PC-9 (cell line): ENCODE data around the gene SKI. TPM values are rescaled to one million over a fixed set of nuclear protein-coding genes. Genes with fewer than 3 reads are reported as not detected.

ENCODE experiments used
- BruUV-seq: library from RNA; stranded (reverse); fragments of 400-500 nt; replicated peaks from 2 replicates; lab custom pipeline; 2021; lab: Mats Ljungman, UMichigan
- CTCF ChIA-PET: fragments of 300-600 bp; sonication (Branson Sonifier 250); formaldehyde crosslinking; loops from one replicate; lab custom pipeline; 2022; ENCODE audit warnings: antibody characterized with exemption; lab: Charles Lee
- POLR2A ChIA-PET: fragments of 300-600 bp; sonication (Branson Sonifier 250); formaldehyde crosslinking; loops from one replicate; lab custom pipeline; 2022; ENCODE audit warnings: antibody characterized with exemption; ENCODE audit not compliant: unreplicated experiment; lab: Charles Lee
- DNase-seq, 2 experiments: peaks; one replicate each; pipeline versions ENCODE4 v3.0.0 to v3.0.0-alpha.2; 2015 to 2022; ENCODE audit warnings: mixed read lengths in 1 of 2
- H2AFZ ChIP-seq: fragments of 200-600 bp; sonication (generic); 2 replicates; pipeline ENCODE4 v1.8.1; 2017; ENCODE audit warnings: antibody characterized with exemption
- H3F3A ChIP-seq: fragments of 200-600 bp; sonication (generic); 2 replicates; pipeline ENCODE4 v1.8.1; 2017; ENCODE audit warnings: antibody characterized with exemption, mild to moderate bottlenecking, low read depth; ENCODE audit not compliant: insufficient read depth
- H3K27ac ChIP-seq: fragments of 200-600 bp; sonication (generic); 2 replicates; pipeline ENCODE4 v1.6.1; 2016; ENCODE audit warnings: mixed run types
- H3K27me3 ChIP-seq: fragments of 200-600 bp; sonication (generic); 2 replicates; pipeline ENCODE4 v1.6.1; 2016; ENCODE audit warnings: low read depth, mixed run types; ENCODE audit not compliant: insufficient read depth
- H3K36me3 ChIP-seq: fragments of 200-600 bp; sonication (generic); 2 replicates; pipeline ENCODE4 v1.6.1; 2016; ENCODE audit warnings: low read depth, mixed run types
- H3K4me1 ChIP-seq: fragments of 200-600 bp; sonication (generic); replicated peaks from 2 replicates; pipeline ENCODE4 v1.6.1; 2016; ENCODE audit warnings: mixed run types; ENCODE audit not compliant: insufficient read depth
- H3K4me2 ChIP-seq: fragments of 200-600 bp; sonication (generic); 2 replicates; pipeline ENCODE4 v1.6.1; 2017; ENCODE audit warnings: mixed run types
- H3K4me3 ChIP-seq: fragments of 200-600 bp; sonication (generic); 2 replicates; pipeline ENCODE4 v1.6.1; 2016; ENCODE audit warnings: mixed run types
- H3K79me2 ChIP-seq: fragments of 200-600 bp; sonication (generic); 2 replicates; pipeline ENCODE4 v1.6.1; 2017; ENCODE audit warnings: low read depth, mixed run types
- H3K9me2 ChIP-seq: fragments of 200-600 bp; sonication (generic); 2 replicates; pipeline ENCODE4 v1.8.1; 2017; ENCODE audit warnings: mild to moderate bottlenecking; ENCODE audit not compliant: insufficient read depth
- H3K9me3 ChIP-seq: fragments of 200-600 bp; sonication (generic); 2 replicates; pipeline ENCODE4 v1.8.1; 2016; ENCODE audit warnings: low read depth; ENCODE audit not compliant: insufficient read depth
- H4K20me1 ChIP-seq: fragments of 200-600 bp; sonication (generic); 2 replicates; pipeline ENCODE4 v1.8.1; 2017; ENCODE audit not compliant: insufficient read depth
- EZH2 ChIP-seq: fragments of 200-600 bp; sonication (generic); IDR thresholded peaks from 2 replicates; pipeline ENCODE4 v1.8.0; 2017; ENCODE audit warnings: antibody characterized with exemption, low read depth
- intact Hi-C: fragments of 100-400 bp; cut with micrococcal nuclease; formaldehyde crosslinking; loops from one replicate; pipeline ENCODE4 v1.10.0; 2022; ENCODE audit not compliant: unreplicated experiment
- total RNA-seq: library from RNA; stranded (reverse); gene quantifications from 2 replicates; pipeline ENCODE4 v1.2.3, GENCODE V29; 2021
- TF ChIP-seq, protein P1 (sequence below): fragments of 200-600 bp; sonication (generic); conservative IDR thresholded peaks from 2 replicates; pipeline ENCODE4 v1.6.1; 2017; ENCODE audit warnings: mixed run types, antibody characterized with exemption, mild to moderate bottlenecking, moderate library complexity

Gene SKI
- total RNA-seq, 1 experiment from 2014 or later = 36.2 TPM

DNA sequence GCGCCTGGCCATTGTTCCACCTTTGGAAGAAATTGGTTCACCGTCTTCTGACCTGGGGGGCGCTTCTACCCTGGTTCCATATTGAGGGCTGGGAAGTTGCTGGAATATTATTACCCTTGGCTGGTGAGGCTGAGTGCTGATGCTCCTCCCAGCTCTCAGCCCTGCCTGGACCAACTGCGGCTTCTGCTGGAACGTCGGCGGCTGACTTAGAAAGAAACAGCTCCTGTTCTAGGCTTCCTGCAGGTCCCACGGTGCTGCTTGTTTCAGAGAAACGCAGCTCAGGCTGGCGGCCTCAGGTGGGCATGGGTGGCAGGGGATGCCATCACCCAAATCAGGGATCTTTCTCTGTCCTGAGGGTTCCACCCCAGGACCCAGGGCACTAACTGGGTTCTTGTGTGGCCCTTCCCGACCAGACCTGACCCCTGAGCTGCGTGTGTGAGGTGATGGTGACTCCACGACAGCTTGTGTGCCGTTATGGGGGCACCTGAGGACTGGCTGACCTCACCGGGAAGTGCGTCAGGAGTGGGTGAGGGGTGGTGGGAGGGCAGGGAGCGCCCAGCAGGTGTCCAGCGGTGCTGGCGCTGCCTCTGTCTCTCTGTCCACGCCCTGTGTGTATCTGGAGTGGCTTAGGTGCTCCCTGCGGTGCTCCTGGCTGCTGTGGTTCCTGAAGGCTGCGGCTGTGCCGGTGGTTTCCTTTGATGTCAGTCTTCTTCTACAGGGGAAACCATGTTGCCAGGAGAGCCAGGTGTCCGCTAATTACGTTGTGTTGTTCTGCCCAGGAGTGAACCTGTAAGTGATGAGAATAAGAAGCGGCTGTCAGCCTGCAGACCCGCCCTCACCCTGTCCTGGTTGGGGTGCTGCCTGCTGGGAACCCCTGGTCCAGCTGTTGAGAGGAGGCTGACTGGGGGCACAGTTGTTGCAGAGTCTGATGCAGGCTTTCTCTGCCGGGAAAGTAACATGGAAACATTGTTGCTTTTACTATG is 8.9 kb downstream of the SKI start:
- H3K36me3 ChIP-seq = 0 out of 2 replicates have a peak, but pooled peaks cover 4% of the 10 kb centered on the region
- POLR2A ChIA-PET = no interaction called here
- CTCF ChIA-PET = interaction anchor here (0.6 kb wide), 1 partner anchor 12 kb away, joined by 3 read pairs; no protein-coding TSS in a partner anchor
- TF ChIP-seq EZH2 = no peak
- TF ChIP-seq, protein P1, sequence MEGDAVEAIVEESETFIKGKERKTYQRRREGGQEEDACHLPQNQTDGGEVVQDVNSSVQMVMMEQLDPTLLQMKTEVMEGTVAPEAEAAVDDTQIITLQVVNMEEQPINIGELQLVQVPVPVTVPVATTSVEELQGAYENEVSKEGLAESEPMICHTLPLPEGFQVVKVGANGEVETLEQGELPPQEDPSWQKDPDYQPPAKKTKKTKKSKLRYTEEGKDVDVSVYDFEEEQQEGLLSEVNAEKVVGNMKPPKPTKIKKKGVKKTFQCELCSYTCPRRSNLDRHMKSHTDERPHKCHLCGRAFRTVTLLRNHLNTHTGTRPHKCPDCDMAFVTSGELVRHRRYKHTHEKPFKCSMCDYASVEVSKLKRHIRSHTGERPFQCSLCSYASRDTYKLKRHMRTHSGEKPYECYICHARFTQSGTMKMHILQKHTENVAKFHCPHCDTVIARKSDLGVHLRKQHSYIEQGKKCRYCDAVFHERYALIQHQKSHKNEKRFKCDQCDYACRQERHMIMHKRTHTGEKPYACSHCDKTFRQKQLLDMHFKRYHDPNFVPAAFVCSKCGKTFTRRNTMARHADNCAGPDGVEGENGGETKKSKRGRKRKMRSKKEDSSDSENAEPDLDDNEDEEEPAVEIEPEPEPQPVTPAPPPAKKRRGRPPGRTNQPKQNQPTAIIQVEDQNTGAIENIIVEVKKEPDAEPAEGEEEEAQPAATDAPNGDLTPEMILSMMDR = no peak
- peaks cover 99% of the 10 kb centered on the region for H3K79me2 ChIP-seq
- H3K27ac ChIP-seq = no peak overlapping the region
- no peak overlapping the region for H3K4me3 ChIP-seq
- no peaks in the 10 kb centered on the region for H3K9me3 ChIP-seq
- H2AFZ ChIP-seq = no peak overlapping the region
- H3K9me2 ChIP-seq = no peaks in the 10 kb centered on the region
- H3K4me2 ChIP-seq = no peak overlapping the region
- H3K27me3 ChIP-seq = no peaks in the 10 kb centered on the region
- no TSS peak for BruUV-seq
- intact Hi-C loops = no loop called here
- H3F3A ChIP-seq = peaks cover 29% of the 10 kb centered on the region
- peaks cover 45% of the 10 kb centered on the region for H3K4me1 ChIP-seq
- peaks cover 92% of the 10 kb centered on the region for H4K20me1 ChIP-seq
- no peak for DNase-seq

DNA sequence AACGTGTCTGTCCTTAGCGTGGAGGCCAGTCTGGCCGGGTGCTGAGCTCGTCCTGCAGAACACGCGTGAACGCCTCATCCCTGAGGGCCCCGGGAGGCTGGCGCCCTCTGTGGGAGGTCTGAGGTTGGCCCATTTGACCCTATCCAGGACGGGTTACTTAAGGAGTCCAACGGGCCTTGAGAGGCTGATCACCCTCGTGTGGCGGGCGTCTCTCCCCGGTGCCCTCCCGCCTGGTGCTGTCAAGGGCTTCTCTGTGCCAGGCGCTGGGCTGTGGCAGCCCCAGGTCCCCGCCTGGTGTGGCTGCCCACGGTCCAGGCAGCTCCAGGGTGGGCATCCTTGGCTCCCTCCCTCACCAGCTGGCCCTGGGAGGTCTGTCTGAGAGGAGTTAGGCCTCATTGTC is 9.7 kb downstream of the SKI start:
- Histone ChIP-seq H3K27me3 (no peaks in the 10 kb centered on the region), H4K20me1 (peaks cover 90% of the 10 kb centered on the region), H3K36me3 (0 out of 2 replicates have a peak, but pooled peaks cover 4% of the 10 kb centered on the region), H3K4me1 (peaks cover 37% of the 10 kb centered on the region), H3K9me2 (no peaks in the 10 kb centered on the region), H3K9me3 (no peaks in the 10 kb centered on the region), H2AFZ (no peak overlapping the region), H3K4me3 (no peak overlapping the region), H3K27ac (no peak overlapping the region), H3K4me2 (no peak overlapping the region), H3F3A (peaks cover 29% of the 10 kb centered on the region), H3K79me2 (peaks cover 99% of the 10 kb centered on the region)
- ChIA-PET POLR2A (no interaction called here), CTCF (interaction anchor here (0.6 kb wide), 1 partner anchor 13 kb away, joined by 3 read pairs; no protein-coding TSS in a partner anchor)
- no TSS peak for BruUV-seq
- DNase-seq = no peak
- TF ChIP-seq EZH2 = no peak
- intact Hi-C loops = no loop called here

DNA sequence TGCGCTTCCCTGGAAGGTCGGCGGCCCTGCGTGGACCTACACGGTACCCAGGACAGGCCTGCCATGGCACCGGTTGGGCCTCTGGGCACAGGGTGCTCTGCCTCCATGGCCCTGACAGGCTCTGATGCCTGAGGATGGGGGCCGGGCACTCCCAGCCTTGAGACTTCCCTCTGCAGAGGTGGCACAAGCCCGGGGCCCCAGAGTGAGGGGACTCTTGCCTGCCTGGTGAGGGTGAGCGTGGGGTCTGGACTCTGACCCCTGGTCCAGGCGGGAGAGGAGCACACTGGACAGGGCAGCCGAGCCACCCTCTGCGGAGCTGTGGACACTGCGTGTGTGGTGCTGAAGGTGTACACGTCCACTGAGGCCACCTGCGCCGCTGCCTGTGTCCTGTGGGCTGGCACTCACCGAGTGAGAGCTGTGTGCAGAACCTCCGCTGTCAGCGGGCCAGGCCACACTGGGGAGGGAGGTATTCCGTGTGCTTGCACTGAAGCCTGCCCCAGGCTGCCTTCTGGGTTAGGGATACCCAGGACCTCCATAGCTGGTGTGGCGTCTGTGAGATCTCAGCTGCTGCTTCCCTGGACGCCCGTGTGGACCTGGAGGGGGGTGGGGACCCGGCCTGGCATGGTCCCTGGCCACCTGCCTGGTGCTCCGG is 10.4 kb downstream of the SKI start:
- Histone ChIP-seq H3F3A (peaks cover 28% of the 10 kb centered on the region), H4K20me1 (peaks cover 90% of the 10 kb centered on the region), H3K4me2 (no peak overlapping the region), H3K9me3 (no peaks in the 10 kb centered on the region), H3K4me1 (peaks cover 30% of the 10 kb centered on the region), H3K27me3 (no peaks in the 10 kb centered on the region), H3K36me3 (0 out of 2 replicates have a peak, but pooled peaks cover 4% of the 10 kb centered on the region), H3K9me2 (no peaks in the 10 kb centered on the region), H2AFZ (no peak overlapping the region), H3K27ac (no peak overlapping the region), H3K79me2 (peaks cover 99% of the 10 kb centered on the region), H3K4me3 (no peak overlapping the region)
- ChIA-PET POLR2A (no interaction called here), CTCF (no interaction called here)
- no TSS peak for BruUV-seq
- no peak for DNase-seq
- intact Hi-C loops = no loop called here
- TF ChIP-seq, protein P1 = no peak
- no peak for TF ChIP-seq EZH2
